Ascending aorta (tissue), 2 donors: ENCODE measurements around the gene P2RX3. TPM values are rescaled to one million over a fixed set of nuclear protein-coding genes. Genes with fewer than 3 reads are reported as not detected.

Experiments
- DNase-seq, 2 donors: peaks; one replicate each; pipeline ENCODE4 v3.0.0-alpha.2; 2019; ENCODE audit warnings: low spot score in 2 of 2
- H3K27ac ChIP-seq, 2 donors: fragments of 200-600 bp; sonication (generic); one replicate each; pipeline ENCODE4 v1.5.1; 2016 to 2017; ENCODE audit warnings: mild to moderate bottlenecking in 1 of 2
- H3K27me3 ChIP-seq: fragments of 200-600 bp; sonication (generic); one replicate; pipeline ENCODE4 v1.5.1; 2017
- H3K36me3 ChIP-seq, 2 donors: fragments of 200-600 bp; sonication (generic); one replicate each; pipeline ENCODE4 v1.5.1; 2016
- H3K4me1 ChIP-seq, 2 donors: fragments of 200-600 bp; sonication (generic); one replicate each; pipeline ENCODE4 v1.5.1; 2016 to 2017; ENCODE audit warnings: mild to moderate bottlenecking in 1 of 2
- H3K4me3 ChIP-seq, 2 donors: fragments of 200-600 bp; sonication (generic); one replicate each; pipeline ENCODE4 v1.5.1; 2016 to 2017; ENCODE audit warnings: mild to moderate bottlenecking in 1 of 2
- H3K9me3 ChIP-seq, 2 donors: fragments of 200-600 bp; sonication (generic); one replicate each; pipeline ENCODE4 v1.5.1; 2016
- CTCF ChIP-seq, 3 experiments: fragments of 200-600 bp in 2 of 3; fragments of 450-650 bp in 1 of 3; sonication (generic) in 2 of 3; IDR thresholded peaks; one replicate each; pipeline ENCODE4 v1.5.1; 2016 to 2019; ENCODE audit warnings: antibody characterized with exemption in 3 of 3, mild to moderate bottlenecking in 1 of 3, moderate library complexity in 1 of 3
- intact Hi-C: fragments of 100-400 bp; cut with DNase I; formaldehyde crosslinking; loops from one replicate; pipeline ENCODE4 v1.15.1; 2023
- total RNA-seq: library from RNA; depleted of rRNA; stranded (reverse); fragments of >200 nt; gene quantifications from one replicate; pipeline ENCODE4 v1.1.0, GENCODE V29; 2016

The P2RX3 gene
- total RNA-seq, 1 donor from 2014 or later = not detected

DNA sequence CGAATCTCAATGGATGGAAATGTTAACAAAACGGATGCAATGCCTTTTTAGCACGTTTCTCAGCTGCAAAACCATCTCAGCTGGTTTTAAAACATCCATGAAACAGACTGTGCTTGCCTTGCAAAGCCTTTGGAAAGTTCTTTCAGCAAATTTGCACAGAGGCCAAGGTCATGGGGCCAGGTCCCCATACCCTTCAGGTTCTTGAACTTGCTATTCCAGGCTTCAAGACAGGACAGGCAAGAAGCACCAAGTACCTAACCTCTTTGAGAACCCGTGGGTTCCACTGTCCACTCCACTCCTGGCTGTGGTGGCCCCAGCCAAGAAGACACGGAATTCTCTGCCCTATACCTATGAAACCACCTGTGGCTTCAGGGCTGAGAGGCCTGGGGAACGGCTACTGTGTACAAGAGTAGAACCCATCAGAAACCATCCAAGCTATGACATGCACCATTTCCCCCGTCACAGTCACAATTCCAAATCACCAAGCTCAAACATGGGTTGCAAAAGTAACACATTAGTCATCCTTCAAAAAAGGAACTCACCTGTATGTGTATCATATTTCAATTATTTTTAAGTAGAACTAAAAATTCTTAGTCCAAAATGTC is 30.4 kb upstream of the P2RX3 start:
- H3K27me3 ChIP-seq = no peaks in the 10 kb centered on the region
- no peaks in the 10 kb centered on the region for H3K9me3 ChIP-seq
- H3K27ac ChIP-seq = no peak overlapping the region
- peaks cover 31 to 72% of the 10 kb centered on the region in 2 donors for H3K36me3 ChIP-seq
- peaks cover 12 to 59% of the 10 kb centered on the region in 2 donors for H3K4me1 ChIP-seq
- no peak for TF ChIP-seq CTCF (IDR thresholded peaks at IDR 0.05)
- H3K4me3 ChIP-seq = no peak overlapping the region
- intact Hi-C loops = no loop called here
- DNase-seq = no peak

GRCh38 chr11:57308426-57309060 is 29.6 kb upstream of the P2RX3 start:
- no peaks in the 10 kb centered on the region for H3K9me3 ChIP-seq
- H3K4me1 ChIP-seq = peaks cover 13 to 59% of the 10 kb centered on the region in 2 donors
- DNase-seq = no peak
- no peak for TF ChIP-seq CTCF (IDR thresholded peaks at IDR 0.05)
- H3K4me3 ChIP-seq = no peak overlapping the region
- peaks cover 31 to 72% of the 10 kb centered on the region in 2 donors for H3K36me3 ChIP-seq
- H3K27ac ChIP-seq = peak overlapping the region in 1 of 2 donors; percentile 22
- intact Hi-C loops = no loop called here
- H3K27me3 ChIP-seq = no peaks in the 10 kb centered on the region

DNA sequence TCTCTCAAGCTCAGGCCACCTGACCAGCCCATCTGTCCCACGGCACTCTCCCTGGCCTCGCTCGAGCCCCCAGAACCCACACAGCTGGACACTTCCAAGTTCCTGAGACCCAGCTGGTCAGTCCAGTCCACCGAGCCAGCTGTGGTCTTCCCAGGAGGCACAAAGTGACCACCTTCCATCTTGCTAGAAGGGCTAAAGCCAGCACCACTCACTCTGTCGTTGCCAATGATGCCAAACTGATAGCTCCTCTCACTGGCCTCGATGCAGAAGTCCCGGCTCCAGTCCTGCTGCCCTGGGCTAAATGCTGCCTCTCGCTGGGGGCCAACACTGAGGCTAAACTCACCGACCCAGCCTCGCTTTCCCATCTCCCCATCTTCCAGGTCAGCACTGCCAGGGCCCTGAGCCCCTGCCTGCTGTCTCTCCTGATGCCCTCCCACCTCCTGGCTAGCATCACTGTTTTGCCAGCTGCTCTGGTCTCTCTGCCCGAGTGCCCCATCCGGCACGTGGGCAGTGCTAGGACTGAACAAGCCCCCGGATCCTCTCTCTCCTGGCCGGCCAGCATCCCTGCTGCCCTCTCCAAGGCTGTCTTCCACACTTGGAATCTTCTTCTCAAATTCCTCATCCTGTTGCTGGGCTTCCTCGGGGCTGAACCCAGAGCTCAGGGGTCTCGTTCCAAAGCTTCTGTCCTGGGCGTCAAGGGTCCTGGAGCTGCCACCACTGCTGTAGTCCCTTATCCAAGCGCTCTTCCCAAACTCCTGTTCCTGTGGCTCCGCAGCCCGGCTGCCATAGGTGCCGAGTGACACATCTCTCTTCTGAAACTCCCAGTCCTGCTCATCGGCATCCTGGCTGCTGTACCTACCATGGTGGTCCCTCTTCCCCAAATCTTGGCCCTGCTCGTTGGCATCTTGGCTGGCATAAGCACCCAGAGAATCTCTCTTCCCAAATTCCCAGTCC is 28.8 kb upstream of the P2RX3 start:
- peak overlapping the region; percentile 75 to 95 for H3K27ac ChIP-seq
- no peak overlapping the region for H3K4me3 ChIP-seq
- peaks cover 33 to 76% of the 10 kb centered on the region in 2 donors for H3K36me3 ChIP-seq
- TF ChIP-seq CTCF (IDR thresholded peaks at IDR 0.05) = no peak
- no peaks in the 10 kb centered on the region for H3K27me3 ChIP-seq
- peaks cover 13 to 54% of the 10 kb centered on the region in 2 donors for H3K4me1 ChIP-seq
- intact Hi-C loops = no loop called here
- no peak for DNase-seq
- no peaks in the 10 kb centered on the region for H3K9me3 ChIP-seq

DNA sequence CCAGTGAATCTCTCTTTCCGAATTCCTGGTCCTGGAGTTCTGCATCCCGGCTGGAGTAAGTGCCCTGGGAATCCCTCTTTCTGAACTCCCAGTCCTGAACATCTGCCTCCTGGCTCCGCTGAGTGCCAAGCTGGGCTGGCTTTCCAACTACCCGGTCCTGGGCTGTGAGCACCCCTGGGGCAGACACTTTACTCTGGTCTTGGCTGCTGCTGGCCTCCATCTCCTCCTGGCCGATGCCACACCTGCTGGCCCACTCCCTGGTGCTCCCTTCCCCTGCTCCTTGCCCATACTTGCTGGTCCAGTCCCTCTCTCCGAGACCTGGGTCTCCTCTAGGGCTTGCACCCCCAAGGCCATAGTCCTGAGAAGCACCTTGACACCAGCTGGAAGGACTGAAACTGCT is 28.1 kb upstream of the P2RX3 start:
- Histone ChIP-seq H3K4me1 (peaks cover 13 to 47% of the 10 kb centered on the region in 2 donors), H3K4me3 (peak overlapping the region in 1 of 2 donors; percentile 51), H3K27ac (peak overlapping the region; percentile 75 to 95), H3K27me3 (no peaks in the 10 kb centered on the region), H3K9me3 (no peaks in the 10 kb centered on the region), H3K36me3 (peaks cover 40 to 80% of the 10 kb centered on the region in 2 donors)
- intact Hi-C loops = no loop called here
- DNase-seq = no peak
- TF ChIP-seq CTCF (IDR thresholded peaks at IDR 0.05) = no peak

DNA sequence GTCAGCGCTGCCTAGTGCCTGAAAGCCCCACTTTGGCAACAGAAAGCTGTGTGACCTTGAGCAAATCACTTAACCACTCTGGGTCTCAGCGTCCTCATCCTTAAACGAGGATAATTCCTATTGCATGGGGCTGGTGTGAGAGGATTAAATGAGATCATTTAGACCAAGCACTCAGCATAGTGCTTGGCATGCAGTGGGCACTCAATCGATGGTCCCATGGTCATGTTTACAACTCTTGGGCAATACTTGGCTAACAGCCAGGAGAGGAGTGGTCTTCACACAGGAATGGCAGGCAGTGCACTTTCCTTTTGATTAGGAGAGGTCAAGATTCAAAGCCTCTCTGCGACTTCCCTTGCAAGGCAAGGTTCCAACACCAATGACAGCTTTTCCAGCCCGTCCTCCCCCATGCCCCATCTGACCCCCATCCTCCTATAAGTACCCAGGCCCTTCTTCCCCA is 27.5 kb upstream of the P2RX3 start:
- Histone ChIP-seq H3K27me3 (no peaks in the 10 kb centered on the region), H3K4me3 (peak overlapping the region; percentile 51 to 72), H3K9me3 (no peaks in the 10 kb centered on the region), H3K36me3 (peaks cover 46 to 80% of the 10 kb centered on the region in 2 donors), H3K4me1 (peaks cover 13 to 45% of the 10 kb centered on the region in 2 donors), H3K27ac (peak overlapping the region; percentile 75 to 95)
- no peak for DNase-seq
- intact Hi-C loops = loop anchor here (1.0 kb wide), 1 partner anchor 12 kb away; no protein-coding TSS in a partner anchor
- no peak for TF ChIP-seq CTCF (IDR thresholded peaks at IDR 0.05)
